HG03469 (cell line): Measurements from ENCODE around the gene ANXA7.

Source experiments
- ATAC-seq: cut with Tn5 transposase; IDR thresholded peaks from one replicate; pipeline ENCODE4 v1.9.1; 2021; ENCODE audit warnings: mild to moderate bottlenecking, moderate library complexity, moderate number of reproducible peaks; ENCODE audit not compliant: unreplicated experiment

The ANXA7 gene

DNA sequence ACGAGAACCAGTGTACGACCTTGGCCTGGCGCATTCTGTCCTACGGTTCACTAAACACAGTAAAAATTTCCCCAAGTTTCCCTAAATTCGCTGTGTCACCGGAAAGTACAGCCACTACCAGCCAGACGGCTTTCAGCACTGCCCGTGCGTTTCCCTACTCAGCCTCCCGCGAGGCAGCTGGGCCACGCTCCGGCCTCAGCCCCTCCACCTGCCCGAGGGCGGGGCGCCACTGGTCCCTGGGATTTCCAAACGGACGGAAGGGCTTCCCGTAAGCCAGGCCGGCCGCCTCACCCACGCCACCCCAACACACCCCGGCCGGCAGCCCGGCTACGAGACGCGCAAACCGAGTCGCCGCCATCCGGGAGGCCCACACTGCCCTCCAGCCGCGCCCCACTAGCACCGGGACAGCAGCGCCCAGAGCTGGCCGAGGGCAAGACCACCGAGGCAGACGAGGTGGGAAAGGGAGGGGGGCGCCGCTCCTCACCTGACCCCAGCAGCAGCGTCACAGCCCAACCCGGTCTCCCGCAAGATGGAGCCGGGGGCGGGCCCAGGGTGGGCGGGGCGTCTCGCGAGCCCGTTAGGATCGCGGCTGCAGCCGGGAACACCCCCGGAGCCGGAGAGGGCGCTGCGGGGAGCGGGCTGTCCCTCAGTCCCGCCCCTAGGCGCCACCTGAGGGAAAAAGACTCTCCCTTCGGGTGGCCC, at the start of gene ANXA7:
ANXA7 (minus strand) TSS at position 531 of the 702 bp plus-strand sequence. CDS start 13,202 bp downstream, outside the sequence.
- ATAC-seq, result peak; percentile 73

DNA sequence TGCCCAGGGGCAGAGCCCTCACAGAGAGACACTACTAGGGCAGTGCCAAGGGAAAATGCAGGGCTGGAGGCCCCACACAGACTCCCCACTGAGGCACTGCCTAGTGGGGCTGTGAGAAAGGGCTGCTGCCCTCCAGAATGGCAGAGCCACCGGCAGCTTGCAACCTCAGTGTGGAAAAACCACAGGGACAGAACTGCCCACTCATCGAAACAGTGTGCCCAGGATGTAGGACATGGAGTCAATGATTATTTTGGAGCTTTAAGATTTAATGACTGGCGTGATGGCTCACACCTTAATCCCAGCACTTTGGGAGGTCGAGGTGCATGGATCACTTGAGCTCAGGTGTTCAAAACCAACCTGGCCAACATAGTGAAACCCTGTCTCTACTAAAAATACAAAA, 47.0 kb upstream of the ANXA7 start:
- ATAC-seq, result no peak

DNA sequence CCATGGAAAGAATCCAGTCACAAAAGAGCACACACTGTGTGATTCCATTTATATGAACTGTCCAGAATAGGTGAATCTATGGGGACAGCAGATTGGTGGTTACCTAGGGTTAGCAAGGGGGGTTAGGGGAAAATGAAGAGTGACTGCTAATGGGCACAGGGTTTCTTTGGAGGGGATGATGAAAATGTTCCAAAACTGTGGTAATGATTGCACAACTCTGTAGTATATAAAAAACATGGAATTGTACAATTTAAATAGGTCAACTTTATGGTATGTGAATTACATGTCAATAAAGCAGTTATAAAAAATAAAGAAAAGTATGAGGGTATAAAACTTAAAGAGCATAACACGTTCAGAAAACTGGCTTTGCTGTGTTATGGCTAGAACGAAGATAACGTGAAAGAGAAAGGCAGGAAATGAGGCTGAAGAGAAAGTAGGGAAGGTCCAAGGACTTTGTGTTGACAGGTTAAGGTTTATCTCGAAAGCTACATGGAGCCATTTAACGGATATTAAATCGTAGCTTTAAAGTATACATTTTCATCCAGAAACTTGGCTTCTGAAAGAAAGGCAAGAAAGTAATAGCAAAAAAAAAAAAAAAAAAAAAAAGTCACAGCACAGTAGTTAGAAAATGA, 45.9 kb upstream of the ANXA7 start:
- no peak for ATAC-seq

DNA sequence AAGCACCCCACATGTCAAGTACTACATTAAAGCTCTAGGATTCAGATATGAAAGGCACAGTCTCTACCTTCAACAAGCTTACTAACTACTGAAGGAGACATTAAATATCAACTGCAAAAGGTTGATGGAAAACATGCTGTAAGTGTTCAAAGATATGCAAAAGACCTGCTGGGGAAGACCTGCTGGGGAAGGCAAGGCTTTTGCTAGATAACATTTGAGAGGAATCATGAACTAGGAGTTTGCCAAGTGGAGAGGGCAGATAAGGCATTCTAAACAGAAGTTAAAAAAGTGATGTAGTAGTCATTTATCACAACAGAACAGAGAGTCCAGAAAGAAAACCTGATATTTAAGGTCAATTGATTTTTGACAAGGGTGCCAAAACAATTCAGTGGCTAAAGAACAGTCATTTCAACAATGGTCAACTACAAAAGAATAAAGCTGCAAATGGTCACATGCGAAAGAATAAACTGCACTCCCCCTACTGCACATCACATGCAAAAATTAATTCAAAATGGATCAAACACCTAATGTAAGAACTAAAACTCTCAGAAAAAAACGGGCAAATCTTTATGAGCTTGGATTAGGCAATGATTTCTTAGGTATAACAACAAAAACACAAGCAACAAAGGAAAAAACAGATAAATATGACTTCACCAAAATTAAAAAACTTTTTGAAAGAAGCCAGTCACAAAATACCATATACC, 42.5 kb upstream of the ANXA7 start:
- ATAC-seq, result no peak

DNA sequence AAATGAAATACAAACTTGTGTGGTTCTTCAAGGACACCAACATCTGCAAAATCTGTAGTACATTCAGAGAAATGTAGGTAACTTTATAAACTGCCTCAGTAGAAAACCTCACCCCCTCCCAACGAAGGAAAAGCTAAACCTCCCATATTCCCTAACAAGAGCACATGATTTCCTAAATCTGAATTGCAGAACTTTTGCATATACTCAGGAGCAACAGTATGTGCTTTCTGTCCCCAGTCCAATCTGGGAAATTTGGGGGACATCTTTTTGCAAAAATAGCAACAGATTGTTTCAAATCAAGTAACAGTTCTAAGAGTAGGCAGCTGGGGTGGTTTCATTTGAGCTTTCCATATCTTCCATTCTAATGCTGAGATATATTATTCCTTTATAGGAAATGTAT, 35.3 kb upstream of the ANXA7 start:
- no peak for ATAC-seq

DNA sequence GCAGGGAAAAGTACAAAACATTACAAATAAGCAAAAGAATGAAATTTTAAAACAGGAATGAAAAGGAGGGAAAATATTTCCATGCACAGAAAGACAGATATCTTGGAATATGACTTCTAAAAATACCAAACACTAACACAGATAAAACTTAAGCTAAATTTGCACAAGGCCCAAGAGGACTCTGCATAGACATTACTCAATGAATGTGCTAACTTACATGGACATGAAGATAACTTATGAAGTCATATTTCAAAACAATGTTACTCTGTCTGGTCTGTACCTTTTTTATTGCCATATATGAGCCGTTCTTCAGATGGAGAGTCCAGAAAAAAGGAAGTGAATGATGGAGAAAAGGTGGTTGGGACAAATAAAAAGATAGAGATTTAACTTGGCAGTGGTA, 34.5 kb upstream of the ANXA7 start:
- ATAC-seq, result no peak

DNA sequence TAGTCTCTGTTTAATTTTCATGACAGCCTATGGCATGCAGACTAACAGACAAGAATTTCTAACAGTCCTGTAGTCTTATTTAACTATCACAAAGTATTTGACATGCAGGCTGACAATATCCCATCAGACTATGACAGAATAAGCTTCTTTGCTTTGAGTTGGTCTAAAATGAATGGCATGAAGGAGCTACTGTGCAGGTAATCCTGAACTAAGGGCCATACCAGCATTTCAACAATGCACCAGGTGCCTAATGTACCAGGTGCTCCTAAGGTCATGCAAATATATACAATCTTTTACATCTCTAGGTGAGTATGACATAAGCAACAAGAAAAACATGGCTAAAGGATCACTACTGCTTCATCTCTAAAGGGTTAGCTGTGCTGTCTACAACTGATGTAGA, 33.1 kb upstream of the ANXA7 start:
- no peak for ATAC-seq

DNA sequence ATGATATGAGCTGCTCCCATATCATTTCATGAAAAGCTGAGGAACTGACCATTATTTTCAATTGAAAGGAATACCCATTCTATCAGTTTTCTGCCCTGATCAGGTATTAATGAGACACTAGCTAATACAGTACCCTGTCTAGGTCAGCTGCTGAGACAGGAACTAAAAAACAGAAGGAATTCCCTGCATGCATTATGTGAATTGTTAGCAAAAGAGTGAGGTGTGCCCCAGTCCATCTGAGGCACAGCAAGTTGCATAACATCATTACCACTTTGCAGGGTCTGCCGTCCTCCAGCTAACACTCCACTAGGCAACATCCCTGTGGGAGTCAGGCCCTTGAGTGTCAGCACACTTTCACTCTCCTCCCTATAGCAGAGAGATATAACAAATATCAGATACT, 30.6 kb upstream of the ANXA7 start:
- no peak for ATAC-seq

DNA sequence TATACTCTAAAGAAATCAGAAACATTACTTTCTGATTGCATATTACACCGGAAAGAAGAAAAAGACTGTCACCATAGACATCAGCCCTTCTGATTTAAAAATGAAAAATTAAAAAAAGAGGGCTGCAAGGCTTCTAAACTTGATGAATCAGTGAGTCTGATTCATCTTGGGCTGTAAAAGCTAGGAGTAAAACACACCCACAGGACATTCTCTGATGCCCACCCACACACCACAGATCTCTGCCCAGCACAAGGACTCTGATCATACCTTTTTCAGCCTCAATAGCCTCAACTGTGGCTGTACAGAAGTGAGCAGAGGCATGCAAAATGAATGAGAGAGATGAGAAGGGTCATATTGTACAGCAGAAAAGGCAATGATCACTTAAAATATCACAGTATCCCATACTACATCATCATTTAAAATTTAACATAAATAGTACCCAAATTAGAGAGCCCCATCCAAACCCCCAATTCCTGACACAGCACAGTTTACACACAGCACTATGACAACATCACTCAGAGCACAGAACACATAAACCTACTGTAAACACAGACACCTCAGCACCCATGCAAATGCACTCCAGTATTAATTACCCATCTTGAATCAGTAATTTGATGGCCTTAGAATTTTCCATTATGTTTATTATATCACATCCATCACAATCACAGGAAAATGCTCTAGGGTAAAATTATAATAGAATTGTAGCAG, 25.9 kb upstream of the ANXA7 start:
- ATAC-seq, result no peak

DNA sequence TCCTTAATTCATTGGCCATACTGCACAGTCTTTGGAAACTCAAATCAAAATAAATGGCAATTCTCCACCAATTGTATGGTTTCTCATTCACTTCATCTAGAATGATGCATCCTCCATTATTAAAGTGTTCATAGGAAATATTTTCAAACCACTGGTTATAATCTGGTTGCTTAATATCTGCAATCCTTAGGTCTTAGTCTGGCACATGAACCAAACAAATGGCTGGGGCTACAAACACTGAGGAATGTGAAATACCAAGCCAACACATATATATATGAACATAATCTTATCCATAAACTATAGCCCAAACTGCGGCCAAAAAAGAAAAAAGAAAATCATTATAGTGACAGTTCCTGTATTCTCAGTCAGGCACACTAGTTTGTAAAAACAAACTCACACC, 25.2 kb upstream of the ANXA7 start:
- ATAC-seq, result no peak

DNA sequence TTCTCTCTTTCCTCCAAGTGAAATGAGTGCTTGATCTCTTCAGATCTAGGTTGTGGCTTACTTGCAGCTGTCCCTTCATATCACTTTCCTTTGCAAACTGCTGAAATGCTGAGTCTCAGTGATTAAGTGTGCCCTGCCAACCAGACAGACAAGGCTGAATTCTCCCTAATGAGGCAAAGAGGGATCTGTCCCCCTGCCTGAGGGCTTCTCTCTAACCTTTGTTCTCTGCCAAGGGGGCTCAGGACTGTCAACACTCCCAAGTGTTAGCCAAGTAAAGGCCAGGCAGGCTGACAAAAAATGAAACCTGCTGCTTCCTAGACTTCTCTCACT, 19.6 kb upstream of the ANXA7 start, which contains the start of gene MSS51:
MSS51 (minus strand) TSS at position 24 of the 330 bp plus-strand sequence. CDS start 5,277 bp downstream, outside the sequence.
- no peak for ATAC-seq

DNA sequence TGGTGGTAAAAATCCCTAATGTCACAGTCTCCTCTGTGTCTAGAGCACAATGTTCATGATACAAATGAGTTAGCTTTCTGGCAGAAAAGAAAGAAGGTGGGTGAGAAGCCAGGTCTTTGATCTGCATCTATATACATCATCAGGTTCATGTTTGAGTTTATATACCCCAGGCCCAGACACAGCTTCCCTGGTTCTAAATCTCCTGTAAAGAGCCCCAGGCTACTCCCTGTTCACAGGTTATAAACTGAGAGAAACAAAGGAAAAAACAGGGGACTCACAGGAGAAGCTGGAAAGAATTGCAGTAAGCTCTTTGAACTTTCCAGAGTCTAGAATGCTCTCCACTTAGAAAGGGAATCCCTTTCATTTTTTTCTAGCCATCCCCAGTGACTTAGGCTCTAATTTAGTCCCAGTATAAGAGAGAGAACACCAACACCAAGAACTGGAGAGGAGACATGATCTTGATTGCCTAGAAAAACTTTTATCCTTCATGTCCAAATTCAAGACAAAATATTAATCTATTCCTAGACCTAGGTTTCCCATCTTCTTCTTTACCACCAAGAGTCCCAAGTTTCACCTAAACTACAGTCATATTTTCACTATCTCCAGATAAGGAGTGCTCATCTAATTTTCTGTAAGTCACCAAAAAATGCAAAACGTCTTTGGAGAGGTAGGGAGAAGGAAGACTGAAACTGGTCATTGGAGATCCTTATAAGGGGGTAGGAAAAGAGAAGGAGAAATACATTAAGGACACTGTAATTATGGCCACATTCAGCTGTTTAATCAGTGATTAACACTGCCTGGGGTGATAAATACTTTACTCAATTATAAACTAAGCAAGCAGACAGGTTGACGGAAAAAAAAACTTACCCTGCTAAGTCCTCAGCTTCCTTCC, 19.0 kb upstream of the ANXA7 start:
- ATAC-seq, result no peak

DNA sequence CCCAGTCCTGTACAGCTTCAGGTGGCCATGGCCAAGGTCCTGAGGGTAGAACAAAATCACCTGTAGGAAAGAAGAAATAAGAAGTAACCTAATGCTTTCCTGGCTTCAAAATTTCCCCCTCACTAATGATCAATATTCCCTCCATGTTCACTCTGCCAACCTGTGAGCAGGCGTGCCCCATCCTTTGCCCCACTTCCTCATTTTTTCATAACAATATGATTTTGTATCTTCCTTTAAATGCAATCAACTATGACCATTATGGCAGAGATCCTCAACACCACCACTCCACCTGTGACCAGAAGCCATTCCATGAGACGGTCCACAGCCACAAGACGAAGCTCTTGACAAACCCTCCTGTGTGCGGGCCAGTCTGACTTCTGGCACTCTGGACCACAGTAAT, 12.5 kb upstream of the ANXA7 start:
- ATAC-seq, result no peak

DNA sequence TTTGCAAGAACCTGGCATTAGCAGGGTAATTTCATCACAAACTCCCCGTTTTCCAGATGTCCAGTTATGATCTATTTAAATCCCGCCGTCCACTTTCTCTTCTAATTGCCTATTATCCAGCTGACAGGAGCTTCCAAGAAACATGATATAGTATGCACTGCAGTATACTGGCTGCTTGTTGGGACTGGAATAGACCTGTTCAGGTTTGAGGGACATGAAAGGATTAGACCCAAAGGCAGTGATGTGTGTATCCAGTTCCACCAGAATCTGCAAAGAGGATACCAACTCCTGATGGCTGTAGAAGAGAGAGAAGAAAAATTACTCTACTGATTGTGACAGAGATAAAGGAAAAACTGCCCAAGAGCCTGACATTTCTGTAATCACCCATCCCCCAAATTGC, 10.6 kb upstream of the ANXA7 start:
- ATAC-seq, result no peak

DNA sequence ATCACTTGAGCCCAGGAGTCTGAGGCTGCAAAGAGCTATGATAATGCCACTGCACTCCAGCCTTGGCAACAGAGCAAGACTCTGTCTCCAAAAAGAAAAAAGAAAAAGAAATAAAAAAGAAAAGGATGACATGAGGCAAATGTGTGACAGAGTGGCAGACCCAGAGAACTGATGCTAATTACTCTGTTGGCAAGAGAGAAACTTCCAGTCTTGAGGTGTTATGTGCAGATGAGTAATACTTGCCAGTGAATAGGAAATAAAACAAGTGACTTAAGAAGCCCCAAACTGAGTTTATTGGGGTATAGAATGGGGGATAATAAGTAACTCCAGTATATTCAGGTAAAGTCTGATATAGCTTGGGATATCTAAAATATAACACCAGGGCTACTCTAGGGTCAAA, 9.5 kb upstream of the ANXA7 start:
- ATAC-seq, result no peak

DNA sequence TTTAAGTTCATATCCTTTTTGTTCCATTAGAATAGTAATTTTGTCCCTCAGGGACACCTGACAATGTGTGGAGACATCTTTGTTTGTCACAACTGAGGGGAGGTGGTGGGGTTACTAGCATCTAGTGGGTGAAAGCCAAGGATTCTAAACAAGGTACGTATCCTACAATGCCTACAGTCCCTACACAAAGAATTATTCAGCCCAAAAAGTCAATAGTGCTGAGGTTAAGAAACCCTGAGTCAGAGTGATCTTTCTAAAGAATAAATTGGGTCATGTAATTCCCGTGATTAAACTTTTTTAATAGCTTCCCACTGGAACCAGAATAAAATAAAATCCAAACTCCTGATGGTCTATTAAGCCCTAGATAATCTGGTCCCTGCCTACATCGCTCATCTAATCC, 2.7 kb upstream of the ANXA7 start:
- ATAC-seq, result no peak

DNA sequence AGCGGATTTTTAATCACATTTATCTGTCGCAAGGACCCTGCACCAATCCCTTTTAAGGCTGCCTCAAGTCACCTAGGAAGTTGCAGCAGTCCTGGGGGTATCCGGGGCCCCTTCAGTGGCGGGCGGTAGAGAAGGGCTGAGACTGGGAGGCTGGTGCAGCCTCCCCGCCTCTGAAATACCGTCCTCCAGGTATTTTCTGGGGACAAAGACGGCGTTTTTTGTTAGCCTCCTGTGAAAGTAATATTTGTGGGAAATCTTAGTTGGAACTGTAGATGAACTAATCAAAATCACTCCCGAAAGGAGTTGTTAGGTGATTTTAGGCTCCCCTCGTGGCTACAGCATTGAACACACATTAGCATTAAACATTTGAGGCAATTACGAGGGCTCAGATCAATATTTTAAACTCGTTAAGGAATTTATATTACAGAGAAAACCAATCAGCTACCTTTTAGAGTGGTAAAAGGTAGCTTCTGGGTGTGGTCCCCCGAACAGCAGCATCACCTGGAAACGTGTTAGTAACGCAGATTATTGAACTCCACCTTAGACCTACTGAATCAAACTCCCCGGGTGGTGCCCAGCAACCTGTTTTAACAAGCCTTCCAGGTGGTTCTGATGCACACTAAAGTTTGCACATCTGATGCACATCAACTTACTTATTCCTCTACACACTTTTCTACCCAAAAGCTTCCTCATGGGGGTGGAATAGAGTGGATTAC, 530 bp upstream of the ANXA7 start:
- ATAC-seq, result no peak

DNA sequence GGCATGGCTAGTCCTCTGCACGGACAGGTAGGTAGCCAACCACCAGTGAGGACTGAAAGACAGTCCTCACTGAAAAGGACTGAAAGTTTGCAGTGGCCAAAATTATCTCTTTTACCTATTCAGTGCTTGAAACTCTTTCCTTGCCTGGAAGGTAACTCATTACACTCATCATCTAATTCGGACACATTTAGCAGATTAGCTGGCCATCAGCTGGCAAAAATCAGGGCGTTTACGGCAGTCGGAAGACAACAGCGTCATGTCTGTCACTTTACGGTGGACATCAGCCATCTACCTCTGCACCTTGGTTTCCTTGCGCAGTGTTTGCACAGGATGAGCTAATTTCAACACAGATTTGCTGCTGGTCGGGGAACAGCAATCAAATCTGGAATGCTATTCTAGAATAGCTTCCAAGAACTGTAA, 740 bp downstream of the ANXA7 start:
- peak; percentile 10 for ATAC-seq

DNA sequence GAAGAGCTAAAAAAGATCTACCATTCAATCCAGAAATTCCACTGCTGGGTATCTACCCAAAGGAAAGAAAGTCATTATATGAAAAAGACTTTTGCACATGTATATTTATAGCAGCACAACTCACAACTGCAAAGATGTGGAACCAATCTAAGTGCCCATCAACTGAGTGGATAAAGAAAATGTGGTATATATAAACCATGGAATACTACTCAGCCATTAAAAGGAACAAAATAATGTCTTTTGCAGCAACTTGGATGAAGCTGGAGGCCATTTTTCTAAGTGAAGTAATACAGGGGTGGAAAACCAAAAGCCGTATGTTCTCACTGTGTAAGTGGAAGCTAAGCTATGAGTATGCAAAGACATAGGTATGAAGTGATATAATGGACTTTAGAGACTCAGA, 3.0 kb downstream of the ANXA7 start:
- no peak for ATAC-seq

DNA sequence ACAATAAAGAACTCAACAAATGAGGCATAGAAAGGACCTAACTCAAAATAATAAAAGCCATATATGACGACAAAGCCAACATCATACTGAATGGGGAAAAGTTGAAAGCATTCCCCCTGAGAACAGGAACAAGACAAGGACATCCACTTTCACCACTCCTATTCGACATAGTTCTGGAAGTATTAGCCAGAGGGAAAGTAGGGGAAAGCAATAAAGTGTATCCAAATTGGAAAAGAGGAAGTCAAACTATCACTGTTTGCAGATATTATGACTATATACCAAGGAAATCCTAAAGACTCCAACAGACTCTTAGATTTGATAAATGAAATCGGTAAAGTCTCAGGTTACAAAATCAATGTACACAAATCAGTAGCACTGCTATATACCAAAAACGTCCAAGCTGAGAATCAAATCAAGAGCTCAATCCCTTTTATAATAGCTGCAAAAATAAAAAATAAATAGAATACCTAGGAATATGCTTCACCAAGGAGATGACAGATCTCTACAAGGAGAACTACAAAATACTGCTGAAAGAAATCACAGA, 4.8 kb downstream of the ANXA7 start:
- ATAC-seq, result no peak
